Posterior cingulate gyrus (tissue), 11 donors: ENCODE measurements around the gene MRGPRX2.

Experiments
- DNase-seq, 10 donors: peaks; one replicate each; pipeline versions ENCODE4 v3.0.0 to v3.0.0-alpha.2; 2020 to 2021; ENCODE audit warnings: mixed read lengths in 3 of 10
- intact Hi-C: fragments of 100-400 bp; cut with DNase I; formaldehyde crosslinking; loops from one replicate; pipeline ENCODE4 v1.15.1; 2023

Gene MRGPRX2

GRCh38 chr11:19013181-19013857 is 47.2 kb downstream of the MRGPRX2 start:
- no peak for DNase-seq
- intact Hi-C loops: no loop called here

- intact Hi-C loops: no loop called here
These were observed 47.9 kb downstream of the MRGPRX2 start for GRCh38 chr11:19012636-19013035.

More at GRCh38 chr11:19012636-19013035, 47.9 kb downstream of the MRGPRX2 start:
- DNase-seq: no peak
